NCI-H2107 treated with DMSO at 0.1 percent for 48 hours (cell line): ENCODE results near the gene NR1D1.
"Not testable (repeated sequence)": the region's sequence is repeated elsewhere in the genome, so short reads cannot be mapped to it uniquely, and the experiment has no call there.

ENCODE experiments used
- DNase-seq: peaks from one replicate; lab custom pipeline; 2025; ENCODE audit not compliant: unreplicated experiment; lab: John Stamatoyannopoulos, UW

NR1D1 gene

GRCh38 chr17:40100419-40100668 lies at the start of gene NR1D1:
TSS of gene NR1D1 (minus strand) at chr17:40100589. CDS start at chr17:40100094, 495 bp downstream.
- no peak for DNase-seq

- no peak for DNase-seq
Measured at GRCh38 chr17:40148527-40148926, 48.1 kb upstream of the NR1D1 start.

- no peak for DNase-seq
Measured at GRCh38 chr17:40145476-40145875, 45.1 kb upstream of the NR1D1 start.

GRCh38 chr17:40143166-40143565 lies 42.8 kb upstream of the NR1D1 start:
- not testable (repeated sequence) for DNase-seq

- no peak for DNase-seq
Measured at GRCh38 chr17:40139566-40140058, 39.2 kb upstream of the NR1D1 start.

GRCh38 chr17:40135817-40136216 lies 35.4 kb upstream of the NR1D1 start:
- no peak for DNase-seq

- DNase-seq = no peak
Measured at GRCh38 chr17:40134184-40134583, 33.8 kb upstream of the NR1D1 start.

GRCh38 chr17:40130352-40131042 lies 30.1 kb upstream of the NR1D1 start:
- no peak for DNase-seq

GRCh38 chr17:40129498-40129897 lies 29.1 kb upstream of the NR1D1 start:
- no peak for DNase-seq

- DNase-seq = peak; percentile 57
Measured at GRCh38 chr17:40124279-40125141, 24.1 kb upstream of the NR1D1 start.

GRCh38 chr17:40123811-40124114 lies 23.4 kb upstream of the NR1D1 start:
- no peak for DNase-seq

- peak; percentile 57 for DNase-seq
Measured at GRCh38 chr17:40122999-40123810, 22.8 kb upstream of the NR1D1 start.

- DNase-seq = no peak
Measured at GRCh38 chr17:40122136-40122998, 22.0 kb upstream of the NR1D1 start.

GRCh38 chr17:40121181-40122135 lies 21.1 kb upstream of the NR1D1 start, which contains the start of gene MSL1:
TSS of gene MSL1 (plus strand) at chr17:40121971. CDS start at chr17:40122613, 642 bp downstream.
- DNase-seq = peak; percentile 45

- DNase-seq = no peak
Measured at GRCh38 chr17:40115101-40115436, 14.7 kb upstream of the NR1D1 start.

GRCh38 chr17:40113907-40114245 lies 13.5 kb upstream of the NR1D1 start:
- no peak for DNase-seq

GRCh38 chr17:40113110-40113906 lies 12.9 kb upstream of the NR1D1 start:
- DNase-seq = peak; percentile 95

- DNase-seq = no peak
Measured at GRCh38 chr17:40112718-40113109, 12.3 kb upstream of the NR1D1 start.

- no peak for DNase-seq
Measured at GRCh38 chr17:40112191-40112711, 11.9 kb upstream of the NR1D1 start.
